OCI-LY1 (cell line): ENCODE data around the gene DCTN3.

Source experiments
- H2AFZ ChIP-seq: fragments of 200-600 bp; sonication (generic), shearing (Covaris generic); 2 replicates; pipeline ENCODE4 v1.6.0; 2014; ENCODE audit warnings: antibody characterized with exemption, mild to moderate bottlenecking, low read length
- H3F3A ChIP-seq: fragments of 200-600 bp; sonication (generic), shearing (Covaris generic); 2 replicates; pipeline ENCODE4 v1.6.0; 2014; ENCODE audit warnings: mild to moderate bottlenecking, antibody characterized with exemption, low read length, moderate library complexity; ENCODE audit not compliant: insufficient read depth
- H3K27ac ChIP-seq: fragments of 200-600 bp; sonication (generic); 2 replicates; pipeline ENCODE4 v1.5.1; 2014; ENCODE audit warnings: low read length, mixed run types, mild to moderate bottlenecking, low read depth; ENCODE audit not compliant: poor library complexity, severe bottlenecking
- H3K27me3 ChIP-seq: fragments of 200-600 bp; sonication (generic); 2 replicates; pipeline ENCODE4 v1.6.0; 2014; ENCODE audit warnings: antibody characterized with exemption, mild to moderate bottlenecking, low read length, moderate library complexity; ENCODE audit not compliant: insufficient read depth
- H3K36me3 ChIP-seq: fragments of 200-600 bp; sonication (generic); 2 replicates; pipeline ENCODE4 v1.6.1; 2014; ENCODE audit warnings: mild to moderate bottlenecking, antibody characterized with exemption, low read length, moderate library complexity, mixed read lengths; ENCODE audit not compliant: insufficient read depth
- H3K4me1 ChIP-seq: fragments of 200-600 bp; sonication (generic); 2 replicates; pipeline ENCODE4 v1.5.1; 2014; ENCODE audit warnings: mild to moderate bottlenecking, low read length, moderate library complexity; ENCODE audit not compliant: insufficient read depth, severe bottlenecking
- H3K4me2 ChIP-seq: fragments of 200-600 bp; sonication (generic), shearing (Covaris generic); 2 replicates; pipeline ENCODE4 v1.6.1; 2014; ENCODE audit warnings: low read length
- H3K4me3 ChIP-seq: fragments of 200-600 bp; sonication (generic); 2 replicates; pipeline ENCODE4 v1.5.1; 2014; ENCODE audit warnings: low read length, low read depth, mild to moderate bottlenecking, mixed read lengths; ENCODE audit not compliant: poor library complexity, severe bottlenecking
- H3K79me2 ChIP-seq: fragments of 200-600 bp; shearing (Covaris generic); 2 replicates; pipeline ENCODE4 v1.6.1; 2016; ENCODE audit warnings: mixed run types, low read length, mixed read lengths; ENCODE audit not compliant: insufficient read depth
- H3K9ac ChIP-seq: fragments of 200-600 bp; sonication (generic), shearing (Covaris generic); 2 replicates; pipeline ENCODE4 v1.6.1; 2014; ENCODE audit warnings: mild to moderate bottlenecking, low read length, mixed read lengths
- H3K9me2 ChIP-seq: fragments of 200-600 bp; sonication (generic), shearing (Covaris generic); 2 replicates; pipeline ENCODE4 v1.6.1; 2014; ENCODE audit warnings: low read depth, mild to moderate bottlenecking, low read length, mixed read lengths
- H3K9me3 ChIP-seq: fragments of 200-600 bp; shearing (Covaris generic); 2 replicates; pipeline ENCODE4 v1.6.1; 2014; ENCODE audit warnings: low read length, mixed read lengths
- H4K20me1 ChIP-seq: fragments of 200-600 bp; sonication (generic), shearing (Covaris generic); 2 replicates; pipeline ENCODE4 v1.6.0; 2016; ENCODE audit warnings: mild to moderate bottlenecking, low read length; ENCODE audit not compliant: insufficient read depth
- EZH2 ChIP-seq: fragments of 200-600 bp; sonication (generic), shearing (Covaris generic); IDR thresholded peaks from 2 replicates; pipeline ENCODE4 v1.8.0; 2017; ENCODE audit warnings: borderline replicate concordance, mixed run types, mild to moderate bottlenecking, antibody characterized with exemption, low read length, moderate library complexity, mixed read lengths
- TF ChIP-seq, protein P1 (sequence below): fragments of 200-600 bp; sonication (generic), shearing (Covaris generic); IDR thresholded peaks from 2 replicates; pipeline ENCODE4 v1.5.1; 2017; ENCODE audit warnings: mild to moderate bottlenecking, antibody characterized with exemption, low read length, moderate library complexity, mixed read lengths

The DCTN3 gene

GRCh38 chr9:34584970-34585369, 35.3 kb downstream of the DCTN3 start:
- Histone ChIP-seq H3K4me3 (no peak overlapping the region), H3K27ac (no peak overlapping the region), H2AFZ (no peak overlapping the region), H3K4me1 (no peaks in the 10 kb centered on the region), H3F3A (no peaks in the 10 kb centered on the region), H3K9ac (no peak overlapping the region), H4K20me1 (no peaks in the 10 kb centered on the region), H3K79me2 (no peaks in the 10 kb centered on the region), H3K4me2 (no peak overlapping the region), H3K9me2 (no peaks in the 10 kb centered on the region), H3K36me3 (no peaks in the 10 kb centered on the region), H3K9me3 (no peaks in the 10 kb centered on the region), H3K27me3 (peaks cover 8% of the 10 kb centered on the region; the same call in 1 of the 2 replicates)
- TF ChIP-seq, protein P1, sequence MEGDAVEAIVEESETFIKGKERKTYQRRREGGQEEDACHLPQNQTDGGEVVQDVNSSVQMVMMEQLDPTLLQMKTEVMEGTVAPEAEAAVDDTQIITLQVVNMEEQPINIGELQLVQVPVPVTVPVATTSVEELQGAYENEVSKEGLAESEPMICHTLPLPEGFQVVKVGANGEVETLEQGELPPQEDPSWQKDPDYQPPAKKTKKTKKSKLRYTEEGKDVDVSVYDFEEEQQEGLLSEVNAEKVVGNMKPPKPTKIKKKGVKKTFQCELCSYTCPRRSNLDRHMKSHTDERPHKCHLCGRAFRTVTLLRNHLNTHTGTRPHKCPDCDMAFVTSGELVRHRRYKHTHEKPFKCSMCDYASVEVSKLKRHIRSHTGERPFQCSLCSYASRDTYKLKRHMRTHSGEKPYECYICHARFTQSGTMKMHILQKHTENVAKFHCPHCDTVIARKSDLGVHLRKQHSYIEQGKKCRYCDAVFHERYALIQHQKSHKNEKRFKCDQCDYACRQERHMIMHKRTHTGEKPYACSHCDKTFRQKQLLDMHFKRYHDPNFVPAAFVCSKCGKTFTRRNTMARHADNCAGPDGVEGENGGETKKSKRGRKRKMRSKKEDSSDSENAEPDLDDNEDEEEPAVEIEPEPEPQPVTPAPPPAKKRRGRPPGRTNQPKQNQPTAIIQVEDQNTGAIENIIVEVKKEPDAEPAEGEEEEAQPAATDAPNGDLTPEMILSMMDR = no peak
- no peak for TF ChIP-seq EZH2

DNA sequence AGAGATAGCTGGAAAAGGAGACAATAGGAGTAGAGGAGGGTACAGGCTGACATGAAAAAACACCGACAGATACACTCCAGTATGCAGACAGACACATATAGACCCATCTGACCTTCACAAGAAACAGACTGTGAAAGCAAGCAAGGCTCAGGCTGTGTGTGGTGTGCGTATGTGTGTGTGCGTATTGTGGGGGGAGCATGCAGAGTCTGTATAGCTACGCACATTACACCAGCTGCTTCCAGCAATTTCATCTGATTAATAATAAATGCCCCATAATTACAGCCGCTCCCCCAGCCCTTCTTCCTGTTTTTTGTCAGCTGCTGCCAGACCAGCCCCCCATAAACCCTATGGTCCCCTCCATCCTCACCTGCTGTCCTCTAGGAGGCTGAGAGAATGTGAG, 37.5 kb downstream of the DCTN3 start:
- H3K27me3 ChIP-seq = peaks cover 8% of the 10 kb centered on the region

GRCh38 chr9:34581318-34581717, 39.0 kb downstream of the DCTN3 start:
- no peaks in the 10 kb centered on the region for H3K79me2 ChIP-seq
- no peak overlapping the region for H2AFZ ChIP-seq
- H3K36me3 ChIP-seq = no peaks in the 10 kb centered on the region
- no peak overlapping the region for H3K27ac ChIP-seq
- TF ChIP-seq EZH2 = no peak
- TF ChIP-seq, protein P1 = no peak
- H3F3A ChIP-seq = no peaks in the 10 kb centered on the region
- peaks cover 13% of the 10 kb centered on the region for H3K27me3 ChIP-seq
- H4K20me1 ChIP-seq = no peaks in the 10 kb centered on the region
- no peak overlapping the region for H3K4me3 ChIP-seq
- no peaks in the 10 kb centered on the region for H3K9me2 ChIP-seq
- H3K4me1 ChIP-seq = no peaks in the 10 kb centered on the region
- no peaks in the 10 kb centered on the region for H3K9me3 ChIP-seq
- H3K4me2 ChIP-seq = no peak overlapping the region
- H3K9ac ChIP-seq = no peak overlapping the region

More for the DNA sequence above, 37.5 kb downstream of the DCTN3 start:
- Histone ChIP-seq H3K4me2 (no peak overlapping the region), H3K4me3 (no peak overlapping the region), H3K9me2 (no peaks in the 10 kb centered on the region), H4K20me1 (no peaks in the 10 kb centered on the region), H3K9me3 (no peaks in the 10 kb centered on the region), H2AFZ (no peak overlapping the region), H3F3A (no peaks in the 10 kb centered on the region), H3K36me3 (no peaks in the 10 kb centered on the region), H3K79me2 (no peaks in the 10 kb centered on the region), H3K9ac (no peak overlapping the region), H3K27ac (no peak overlapping the region), H3K4me1 (no peaks in the 10 kb centered on the region)
- TF ChIP-seq EZH2 = no peak
- TF ChIP-seq, protein P1 = no peak
